ENCODE measurements around the gene RNASET2. TPM values are rescaled to one million over a fixed set of nuclear protein-coding genes. Genes with fewer than 3 reads are reported as not detected.

RNASET2 gene
- total and polyA plus RNA-seq, 2 of the 13 experiments (the other 11 are each of a cell fraction or from before 2014, with no cell fraction given) = 44.6 to 597 TPM

DNA sequence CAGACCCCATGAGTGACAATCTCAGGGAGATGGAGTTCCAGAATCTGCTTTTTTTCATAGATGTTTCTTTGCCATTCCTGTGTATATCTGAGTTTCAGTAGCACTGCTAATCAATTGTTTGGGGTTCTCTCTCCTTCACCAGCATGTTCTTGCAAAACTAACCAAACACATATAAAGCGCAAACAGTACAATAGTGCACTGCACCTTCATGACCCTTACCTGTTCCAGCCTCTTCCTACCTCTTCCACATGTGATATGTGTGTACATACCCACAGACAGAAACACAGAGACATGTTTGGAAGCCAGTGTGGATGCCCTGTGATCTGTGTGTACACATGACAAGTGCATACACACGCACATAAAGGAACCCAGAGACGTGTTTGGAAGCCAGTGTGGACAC is 41.0 kb upstream of the RNASET2 start (continued):
- TF ChIP-seq SOX6 (IDR thresholded peaks at IDR 0.05) (no peak), SOX6 (CRISPR knock-in tag; IDR thresholded peaks at IDR 0.05) (peak; percentile 22; the same call in 1 of the 2 replicates), ZNF800 (CRISPR knock-in tag; IDR thresholded peaks at IDR 0.05) (no peak), RBFOX2 (IDR thresholded peaks at IDR 0.05; ENCODE audit: low read depth, low read length) (no peak), ASH2L (IDR thresholded peaks at IDR 0.05; ENCODE audit: insufficient read length, low read depth, low read length) (no peak), ADNP (CRISPR knock-in tag; IDR thresholded peaks at IDR 0.05) (no peak), ZNF260 (CRISPR knock-in tag; IDR thresholded peaks at IDR 0.05; ENCODE audit: borderline replicate concordance, low read depth) (no peak), BATF2 (CRISPR knock-in tag; IDR thresholded peaks at IDR 0.05) (no peak), ZNF709 (CRISPR knock-in tag; IDR thresholded peaks at IDR 0.05) (no peak), STAT6 (CRISPR knock-in tag; IDR thresholded peaks at IDR 0.05; ENCODE audit: borderline replicate concordance) (no peak), SRSF9 (IDR thresholded peaks at IDR 0.05; ENCODE audit: borderline replicate concordance, insufficient read depth, low read depth, low read length, poor library complexity, severe bottlenecking) (no peak), ATM (IDR thresholded peaks at IDR 0.05; ENCODE audit: borderline replicate concordance) (no peak)
- TF ChIP-seq, protein P1, sequence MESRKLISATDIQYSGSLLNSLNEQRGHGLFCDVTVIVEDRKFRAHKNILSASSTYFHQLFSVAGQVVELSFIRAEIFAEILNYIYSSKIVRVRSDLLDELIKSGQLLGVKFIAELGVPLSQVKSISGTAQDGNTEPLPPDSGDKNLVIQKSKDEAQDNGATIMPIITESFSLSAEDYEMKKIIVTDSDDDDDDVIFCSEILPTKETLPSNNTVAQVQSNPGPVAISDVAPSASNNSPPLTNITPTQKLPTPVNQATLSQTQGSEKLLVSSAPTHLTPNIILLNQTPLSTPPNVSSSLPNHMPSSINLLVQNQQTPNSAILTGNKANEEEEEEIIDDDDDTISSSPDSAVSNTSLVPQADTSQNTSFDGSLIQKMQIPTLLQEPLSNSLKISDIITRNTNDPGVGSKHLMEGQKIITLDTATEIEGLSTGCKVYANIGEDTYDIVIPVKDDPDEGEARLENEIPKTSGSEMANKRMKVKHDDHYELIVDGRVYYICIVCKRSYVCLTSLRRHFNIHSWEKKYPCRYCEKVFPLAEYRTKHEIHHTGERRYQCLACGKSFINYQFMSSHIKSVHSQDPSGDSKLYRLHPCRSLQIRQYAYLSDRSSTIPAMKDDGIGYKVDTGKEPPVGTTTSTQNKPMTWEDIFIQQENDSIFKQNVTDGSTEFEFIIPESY (CRISPR knock-in tag; IDR thresholded peaks at IDR 0.05) = peak; percentile 65
- TF ChIP-seq, protein P2, sequence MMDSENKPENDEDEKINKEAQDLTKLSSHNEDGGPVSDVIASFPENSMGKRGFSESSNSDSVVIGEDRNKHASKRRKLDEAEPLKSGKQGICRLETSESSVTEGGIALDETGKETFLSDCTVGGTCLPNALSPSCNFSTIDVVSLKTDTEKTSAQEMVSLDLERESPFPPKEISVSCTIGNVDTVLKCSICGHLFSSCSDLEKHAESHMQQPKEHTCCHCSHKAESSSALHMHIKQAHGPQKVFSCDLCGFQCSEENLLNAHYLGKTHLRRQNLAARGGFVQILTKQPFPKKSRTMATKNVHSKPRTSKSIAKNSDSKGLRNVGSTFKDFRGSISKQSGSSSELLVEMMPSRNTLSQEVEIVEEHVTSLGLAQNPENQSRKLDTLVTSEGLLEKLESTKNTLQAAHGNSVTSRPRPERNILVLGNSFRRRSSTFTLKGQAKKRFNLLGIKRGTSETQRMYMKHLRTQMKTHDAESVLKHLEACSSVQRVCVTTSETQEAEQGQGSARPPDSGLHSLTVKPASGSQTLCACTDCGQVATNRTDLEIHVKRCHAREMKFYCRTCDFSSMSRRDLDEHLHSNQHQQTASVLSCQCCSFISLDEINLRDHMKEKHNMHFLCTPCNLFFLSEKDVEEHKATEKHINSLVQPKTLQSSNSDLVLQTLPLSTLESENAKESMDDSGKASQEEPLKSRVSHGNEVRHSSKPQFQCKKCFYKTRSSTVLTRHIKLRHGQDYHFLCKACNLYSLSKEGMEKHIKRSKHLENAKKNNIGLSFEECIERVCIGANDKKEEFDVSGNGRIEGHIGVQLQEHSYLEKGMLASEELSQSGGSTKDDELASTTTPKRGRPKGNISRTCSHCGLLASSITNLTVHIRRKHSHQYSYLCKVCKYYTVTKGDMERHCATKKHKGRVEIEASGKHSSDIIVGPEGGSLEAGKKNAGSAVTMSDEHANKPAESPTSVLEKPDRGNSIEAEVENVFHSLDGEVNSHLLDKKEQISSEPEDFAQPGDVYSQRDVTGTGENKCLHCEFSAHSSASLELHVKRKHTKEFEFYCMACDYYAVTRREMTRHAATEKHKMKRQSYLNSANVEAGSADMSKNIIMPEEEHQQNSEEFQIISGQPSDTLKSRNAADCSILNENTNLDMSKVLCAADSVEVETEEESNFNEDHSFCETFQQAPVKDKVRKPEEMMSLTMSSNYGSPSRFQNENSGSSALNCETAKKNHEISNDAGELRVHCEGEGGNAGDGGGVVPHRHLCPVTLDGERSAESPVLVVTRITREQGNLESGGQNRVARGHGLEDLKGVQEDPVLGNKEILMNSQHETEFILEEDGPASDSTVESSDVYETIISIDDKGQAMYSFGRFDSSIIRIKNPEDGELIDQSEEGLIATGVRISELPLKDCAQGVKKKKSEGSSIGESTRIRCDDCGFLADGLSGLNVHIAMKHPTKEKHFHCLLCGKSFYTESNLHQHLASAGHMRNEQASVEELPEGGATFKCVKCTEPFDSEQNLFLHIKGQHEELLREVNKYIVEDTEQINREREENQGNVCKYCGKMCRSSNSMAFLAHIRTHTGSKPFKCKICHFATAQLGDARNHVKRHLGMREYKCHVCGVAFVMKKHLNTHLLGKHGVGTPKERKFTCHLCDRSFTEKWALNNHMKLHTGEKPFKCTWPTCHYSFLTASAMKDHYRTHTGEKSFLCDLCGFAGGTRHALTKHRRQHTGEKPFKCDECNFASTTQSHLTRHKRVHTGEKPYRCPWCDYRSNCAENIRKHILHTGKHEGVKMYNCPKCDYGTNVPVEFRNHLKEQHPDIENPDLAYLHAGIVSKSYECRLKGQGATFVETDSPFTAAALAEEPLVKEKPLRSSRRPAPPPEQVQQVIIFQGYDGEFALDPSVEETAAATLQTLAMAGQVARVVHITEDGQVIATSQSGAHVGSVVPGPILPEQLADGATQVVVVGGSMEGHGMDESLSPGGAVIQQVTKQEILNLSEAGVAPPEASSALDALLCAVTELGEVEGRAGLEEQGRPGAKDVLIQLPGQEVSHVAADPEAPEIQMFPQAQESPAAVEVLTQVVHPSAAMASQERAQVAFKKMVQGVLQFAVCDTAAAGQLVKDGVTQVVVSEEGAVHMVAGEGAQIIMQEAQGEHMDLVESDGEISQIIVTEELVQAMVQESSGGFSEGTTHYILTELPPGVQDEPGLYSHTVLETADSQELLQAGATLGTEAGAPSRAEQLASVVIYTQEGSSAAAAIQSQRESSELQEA (CRISPR knock-in tag; IDR thresholded peaks at IDR 0.05; ENCODE audit: not compliant biosample characterization) = no peak

Data from HepG2 (cell line).